CD4-positive, alpha-beta T cell (primary cell): ENCODE measurements around the gene FRRS1L. TPM values are rescaled to one million over a fixed set of nuclear protein-coding genes. Genes with fewer than 3 reads are reported as not detected.

Source experiments
- ATAC-seq: fragments of 200-7000 bp; cut with Tn5 transposase; one replicate; pipeline ENCODE4 v1.10.0; 2022; ENCODE audit warnings: mild to moderate bottlenecking; ENCODE audit not compliant: poor library complexity
- CTCF ChIA-PET: fragments of 350-600 bp; sonication (Branson Sonifier 250); formaldehyde crosslinking; loops from one replicate; lab custom pipeline; 2021; ENCODE audit warnings: antibody characterized with exemption, inconsistent platforms; lab: Charles Lee
- POLR2A ChIA-PET: fragments of 350-600 bp; sonication (Branson Sonifier 250); formaldehyde crosslinking; loops from one replicate; lab custom pipeline; 2021; ENCODE audit warnings: antibody characterized with exemption, inconsistent platforms; lab: Charles Lee
- DNase-seq, 14 experiments: peaks; one replicate each; pipeline ENCODE4 v3.0.0-alpha.2; 2013 to 2020; ENCODE audit warnings: mixed read lengths in 2 of 14
- H3K27ac ChIP-seq, 2 donors: one replicate each; pipeline versions ENCODE4 v1.5.1 to v1.7.0; 2013; ENCODE audit warnings: low read length in 2 of 2, low read depth in 1 of 2, mild to moderate bottlenecking in 1 of 2
- H3K27me3 ChIP-seq, 2 experiments: 1 replicate in 1 of 2; 2 replicates in 1 of 2; pipeline versions ENCODE4 v1.6.1 to v1.7.0; 2013; ENCODE audit warnings: low read length in 2 of 2, control low read depth in 1 of 2, mild to moderate bottlenecking in 1 of 2, moderate library complexity in 1 of 2; ENCODE audit not compliant: insufficient read depth in 2 of 2, control insufficient read depth in 1 of 2
- H3K36me3 ChIP-seq: one replicate; pipeline ENCODE4 v1.6.1; 2013; ENCODE audit warnings: low read length, control low read depth; ENCODE audit not compliant: insufficient read depth
- H3K4me1 ChIP-seq: one replicate; pipeline ENCODE4 v1.6.1; 2013; ENCODE audit warnings: low read length, control low read depth; ENCODE audit not compliant: insufficient read depth
- H3K4me3 ChIP-seq: one replicate; pipeline ENCODE4 v1.5.1; 2013; ENCODE audit warnings: mild to moderate bottlenecking, low read length, moderate library complexity
- H3K9me3 ChIP-seq, 2 experiments: 1 replicate in 1 of 2; 2 replicates in 1 of 2; pipeline versions ENCODE4 v1.6.1 to v1.7.0; 2013; ENCODE audit warnings: low read length in 2 of 2, mild to moderate bottlenecking in 2 of 2, control low read depth in 1 of 2, moderate library complexity in 1 of 2; ENCODE audit not compliant: control insufficient read depth in 1 of 2, insufficient read depth in 1 of 2
- H3K27ac Mint-ChIP-seq: one replicate; pipeline ENCODE4 v1.8.0; 2020; ENCODE audit warnings: mixed read lengths
- H3K27me3 Mint-ChIP-seq: one replicate; pipeline ENCODE4 v1.8.0; 2021; ENCODE audit warnings: mixed read lengths
- H3K36me3 Mint-ChIP-seq: one replicate; pipeline ENCODE4 v1.8.0; 2021; ENCODE audit warnings: low read depth, mixed read lengths
- H3K4me1 Mint-ChIP-seq: one replicate; pipeline ENCODE4 v1.8.0; 2021; ENCODE audit warnings: low read depth, mixed read lengths
- H3K4me3 Mint-ChIP-seq: one replicate; pipeline ENCODE4 v1.8.0; 2020; ENCODE audit warnings: mild to moderate bottlenecking, mixed read lengths
- H3K9me3 Mint-ChIP-seq: one replicate; pipeline ENCODE4 v1.8.0; 2020; ENCODE audit warnings: mixed read lengths
- CTCF ChIP-seq: fragments of 200-600 bp; IDR thresholded peaks from one replicate; pipeline ENCODE4 v1.8.0; 2022; ENCODE audit warnings: antibody characterized with exemption, mild to moderate bottlenecking
- intact Hi-C, 2 experiments: fragments of 100-400 bp; cut with DNase I in 1 of 2; cut with micrococcal nuclease in 1 of 2; formaldehyde crosslinking; loops; one replicate each; pipeline versions ENCODE4 v1.15.1 to v1.9.0; 2023 to 2025; cut with DNase I, micrococcal nuclease
- total RNA-seq, 174 experiments: library from RNA in 2 of 174; stranded (reverse) in 2 of 174; gene quantifications; one replicate each; pipeline ENCODE4 v1.2.3 and lab custom pipeline; 2021 to 2026

FRRS1L gene
- total RNA-seq, 2 experiments from 2014 or later, result not detected

DNA sequence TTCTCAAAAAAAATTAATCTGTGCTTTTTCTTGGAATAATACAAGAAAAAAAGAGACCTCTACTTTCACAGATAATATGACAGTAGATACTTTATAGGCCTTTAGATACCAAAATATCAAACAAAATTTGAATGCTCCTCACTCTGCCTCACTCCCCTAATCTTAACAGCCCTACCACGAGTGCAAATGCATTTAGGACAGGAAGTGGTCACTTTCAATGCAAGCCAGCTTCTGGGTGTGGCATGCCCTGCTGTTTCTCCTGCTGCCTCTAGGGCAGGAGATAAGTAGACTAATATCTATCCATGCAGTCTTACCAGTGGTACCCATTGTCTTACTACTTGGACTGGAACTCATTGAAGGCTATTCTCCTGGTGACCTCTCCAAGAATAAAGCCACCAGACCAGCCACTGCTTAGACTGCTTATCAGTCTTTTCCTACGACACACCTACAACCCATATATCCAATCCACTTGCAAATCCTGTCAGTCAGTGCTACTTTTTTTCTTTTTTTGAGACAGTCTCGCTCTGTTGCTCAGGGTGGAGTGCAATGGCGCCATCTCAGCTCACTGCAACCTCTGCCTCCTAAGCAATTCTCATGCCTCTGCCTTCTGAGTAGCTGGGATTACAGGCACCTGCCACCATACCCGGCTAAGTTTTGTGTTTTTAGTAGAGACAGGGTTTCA, 23.0 kb downstream of the FRRS1L start:
- Mint-ChIP-seq H3K27ac (no peak overlapping the region), H3K27me3 (peaks cover 6% of the 10 kb centered on the region), H3K9me3 (no peaks in the 10 kb centered on the region), H3K4me1 (peaks cover 5% of the 10 kb centered on the region), H3K36me3 (no peaks in the 10 kb centered on the region), H3K4me3 (no peak overlapping the region)
- peaks cover 5% of the 10 kb centered on the region for H3K4me1 ChIP-seq
- H3K9me3 ChIP-seq, result no peaks in the 10 kb centered on the region
- no peaks in the 10 kb centered on the region for H3K36me3 ChIP-seq
- peak in 2 of 14 experiments; percentile 9 to 16 for DNase-seq
- ChIA-PET CTCF (no interaction called here), POLR2A (no interaction called here)
- intact Hi-C loops, result no loop called here
- H3K27me3 ChIP-seq, result no peaks in the 10 kb centered on the region
- no peak overlapping the region for H3K4me3 ChIP-seq
- TF ChIP-seq CTCF, result no peak
- ATAC-seq, result no peak
- no peak overlapping the region for H3K27ac ChIP-seq

DNA sequence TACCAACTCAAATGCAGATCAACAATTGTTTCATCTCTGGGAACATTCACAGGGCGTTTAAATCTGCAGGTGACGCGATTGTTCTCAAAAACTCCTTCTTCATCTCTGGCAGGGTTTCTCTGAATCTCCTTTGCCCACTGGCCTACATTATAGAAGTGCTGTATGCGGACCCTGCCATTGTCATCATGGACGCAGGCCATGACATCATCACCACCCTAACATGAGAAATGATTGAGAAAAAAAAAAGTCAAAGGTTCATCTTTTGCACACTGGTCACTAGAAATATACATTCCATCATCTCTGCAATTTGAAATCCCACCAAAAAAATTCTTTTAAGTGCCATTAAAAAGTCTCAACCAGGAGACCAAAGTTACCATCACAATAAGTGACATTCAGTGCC, 25.7 kb downstream of the FRRS1L start:
- H3K4me1 Mint-ChIP-seq, result peaks cover 5% of the 10 kb centered on the region
- peaks cover 2% of the 10 kb centered on the region for H3K27me3 Mint-ChIP-seq
- no peak for TF ChIP-seq CTCF
- Histone ChIP-seq H3K27me3 (no peaks in the 10 kb centered on the region), H3K36me3 (no peaks in the 10 kb centered on the region), H3K4me1 (peaks cover 5% of the 10 kb centered on the region), H3K27ac (no peak overlapping the region), H3K9me3 (no peaks in the 10 kb centered on the region), H3K4me3 (no peak overlapping the region)
- POLR2A ChIA-PET, result interaction anchor here (0.6 kb wide), 1 partner anchor 117 kb away, joined by 3 read pairs; no protein-coding TSS in a partner anchor
- H3K9me3 Mint-ChIP-seq, result no peaks in the 10 kb centered on the region
- no peaks in the 10 kb centered on the region for H3K36me3 Mint-ChIP-seq
- intact Hi-C loops, result no loop called here
- ATAC-seq (no peak), DNase-seq (no peak)
- CTCF ChIA-PET, result no interaction called here
- H3K27ac Mint-ChIP-seq, result no peak overlapping the region
- no peak overlapping the region for H3K4me3 Mint-ChIP-seq

GRCh38 chr9:109139851-109140250, 27.2 kb downstream of the FRRS1L start:
- no peaks in the 10 kb centered on the region for H3K36me3 ChIP-seq
- H3K27ac Mint-ChIP-seq, result no peak overlapping the region
- CTCF ChIA-PET, result no interaction called here
- H3K9me3 ChIP-seq, result no peaks in the 10 kb centered on the region
- ATAC-seq (no peak), DNase-seq (no peak)
- peaks cover 5% of the 10 kb centered on the region for H3K4me1 ChIP-seq
- H3K36me3 Mint-ChIP-seq, result no peaks in the 10 kb centered on the region
- H3K9me3 Mint-ChIP-seq, result no peaks in the 10 kb centered on the region
- H3K27me3 Mint-ChIP-seq, result no peaks in the 10 kb centered on the region
- no peak overlapping the region for H3K4me3 ChIP-seq
- no peak overlapping the region for H3K27ac ChIP-seq
- no peak overlapping the region for H3K4me3 Mint-ChIP-seq
- H3K4me1 Mint-ChIP-seq, result peaks cover 5% of the 10 kb centered on the region
- no peaks in the 10 kb centered on the region for H3K27me3 ChIP-seq
- no peak for TF ChIP-seq CTCF
- intact Hi-C loops, result no loop called here
- POLR2A ChIA-PET, result interaction anchor here (0.6 kb wide), 1 partner anchor 179 kb away, joined by 4 read pairs; no protein-coding TSS in a partner anchor
